ENCODE measurements around the gene ZNF672.

ZNF672 gene

GRCh38 chr1:248844526-248844925, 6.5 kb downstream of the ZNF672 start:
- Histone ChIP-seq H3K4me3 (no peak overlapping the region), H3K9ac (ENCODE audit: insufficient read length) (no peak overlapping the region), H3K36me3 (ENCODE audit: insufficient read depth, low read length) (peaks cover 24% of the 10 kb centered on the region), H3K27ac (no peak overlapping the region), H3K9me3 (ENCODE audit: low read depth, low read length) (no peaks in the 10 kb centered on the region; the same call in 1 of the 2 replicates)
- TF ChIP-seq POLR2AphosphoS5 (IDR thresholded peaks at IDR 0.05; ENCODE audit: borderline replicate concordance, low read depth, low read length), result no peak
- TF ChIP-seq EZH2 (IDR thresholded peaks at IDR 0.05), result no peak
- no peak for TF ChIP-seq FOXP2 (optimal IDR thresholded peaks at IDR 0.05; ENCODE audit: control extremely low read depth, extremely low read length, insufficient read depth)
- no peak for DNase-seq (ENCODE audit: low read depth, low spot score)

GRCh38 chr1:248847181-248847955, 9.3 kb downstream of the ZNF672 start:
- no peaks in the 10 kb centered on the region; the same call in 1 of the 2 replicates for H3K9me3 ChIP-seq (ENCODE audit: low read depth, low read length)
- TF ChIP-seq EZH2 (IDR thresholded peaks at IDR 0.05), result no peak
- no peak for TF ChIP-seq FOXP2 (optimal IDR thresholded peaks at IDR 0.05; ENCODE audit: control extremely low read depth, extremely low read length, insufficient read depth)
- TF ChIP-seq POLR2AphosphoS5 (IDR thresholded peaks at IDR 0.05; ENCODE audit: borderline replicate concordance, low read depth, low read length), result no peak
- H3K4me3 ChIP-seq, result no peak overlapping the region
- H3K9ac ChIP-seq (ENCODE audit: insufficient read length), result no peak overlapping the region
- peaks cover 47% of the 10 kb centered on the region for H3K36me3 ChIP-seq (ENCODE audit: insufficient read depth, low read length)
- no peak for DNase-seq (ENCODE audit: low read depth, low spot score)
- no peak overlapping the region for H3K27ac ChIP-seq

- peaks cover 54% of the 10 kb centered on the region for H3K36me3 ChIP-seq (ENCODE audit: insufficient read depth, low read length)
- no peak overlapping the region for H3K9ac ChIP-seq (ENCODE audit: insufficient read length)
- H3K9me3 ChIP-seq (ENCODE audit: low read depth, low read length), result no peaks in the 10 kb centered on the region; the same call in 1 of the 2 replicates
- no peak for DNase-seq (ENCODE audit: low read depth, low spot score)
- TF ChIP-seq POLR2AphosphoS5 (IDR thresholded peaks at IDR 0.05; ENCODE audit: borderline replicate concordance, low read depth, low read length), result no peak; the same call in 1 of the 2 replicates
- no peak for TF ChIP-seq FOXP2 (optimal IDR thresholded peaks at IDR 0.05; ENCODE audit: control extremely low read depth, extremely low read length, insufficient read depth)
- no peak for TF ChIP-seq EZH2 (IDR thresholded peaks at IDR 0.05)
- no peak overlapping the region for H3K27ac ChIP-seq
- no peak overlapping the region for H3K4me3 ChIP-seq
Observed at GRCh38 chr1:248847956-248848561, 10.0 kb downstream of the ZNF672 start.

GRCh38 chr1:248848602-248849001, 10.6 kb downstream of the ZNF672 start:
- no peak for TF ChIP-seq EZH2 (IDR thresholded peaks at IDR 0.05)
- TF ChIP-seq POLR2AphosphoS5 (IDR thresholded peaks at IDR 0.05; ENCODE audit: borderline replicate concordance, low read depth, low read length), result no peak
- TF ChIP-seq FOXP2 (optimal IDR thresholded peaks at IDR 0.05; ENCODE audit: control extremely low read depth, extremely low read length, insufficient read depth), result no peak
- H3K9me3 ChIP-seq (ENCODE audit: low read depth, low read length), result no peaks in the 10 kb centered on the region; the same call in 1 of the 2 replicates
- H3K9ac ChIP-seq (ENCODE audit: insufficient read length), result no peak overlapping the region
- peaks cover 59% of the 10 kb centered on the region for H3K36me3 ChIP-seq (ENCODE audit: insufficient read depth, low read length)
- H3K4me3 ChIP-seq, result no peak overlapping the region
- no peak for DNase-seq (ENCODE audit: low read depth, low spot score)
- H3K27ac ChIP-seq, result no peak overlapping the region

- no peak overlapping the region for H3K27ac ChIP-seq
- H3K36me3 ChIP-seq (ENCODE audit: insufficient read depth, low read length), result peaks cover 65% of the 10 kb centered on the region
- H3K9ac ChIP-seq (ENCODE audit: insufficient read length), result no peak overlapping the region
- DNase-seq (ENCODE audit: low read depth, low spot score), result no peak
- H3K9me3 ChIP-seq (ENCODE audit: low read depth, low read length), result no peaks in the 10 kb centered on the region; the same call in 1 of the 2 replicates
- TF ChIP-seq FOXP2 (optimal IDR thresholded peaks at IDR 0.05; ENCODE audit: control extremely low read depth, extremely low read length, insufficient read depth) (no peak), POLR2AphosphoS5 (IDR thresholded peaks at IDR 0.05; ENCODE audit: borderline replicate concordance, low read depth, low read length) (no peak)
- no peak overlapping the region for H3K4me3 ChIP-seq
Observed at GRCh38 chr1:248849152-248849551, 11.1 kb downstream of the ZNF672 start.

- H3K36me3 ChIP-seq (ENCODE audit: insufficient read depth, low read length), result peaks cover 70% of the 10 kb centered on the region
- no peak for TF ChIP-seq EZH2 (IDR thresholded peaks at IDR 0.05)
- TF ChIP-seq FOXP2 (optimal IDR thresholded peaks at IDR 0.05; ENCODE audit: control extremely low read depth, extremely low read length, insufficient read depth), result no peak
- no peak for TF ChIP-seq POLR2AphosphoS5 (IDR thresholded peaks at IDR 0.05; ENCODE audit: borderline replicate concordance, low read depth, low read length)
- H3K9ac ChIP-seq (ENCODE audit: insufficient read length), result no peak overlapping the region
- H3K27ac ChIP-seq, result no peak overlapping the region
- no peak for DNase-seq (ENCODE audit: low read depth, low spot score)
- no peaks in the 10 kb centered on the region; the same call in 1 of the 2 replicates for H3K9me3 ChIP-seq (ENCODE audit: low read depth, low read length)
- H3K4me3 ChIP-seq, result no peak overlapping the region
Observed at GRCh38 chr1:248849637-248850036, 11.6 kb downstream of the ZNF672 start.

- no peak overlapping the region for H3K27ac ChIP-seq
- no peaks in the 10 kb centered on the region; the same call in 1 of the 2 replicates for H3K9me3 ChIP-seq (ENCODE audit: low read depth, low read length)
- H3K36me3 ChIP-seq (ENCODE audit: insufficient read depth, low read length), result peaks cover 74% of the 10 kb centered on the region
- no peak overlapping the region for H3K4me3 ChIP-seq
- no peak overlapping the region for H3K9ac ChIP-seq (ENCODE audit: insufficient read length)
- TF ChIP-seq EZH2 (IDR thresholded peaks at IDR 0.05), result no peak
- TF ChIP-seq POLR2AphosphoS5 (IDR thresholded peaks at IDR 0.05; ENCODE audit: borderline replicate concordance, low read depth, low read length), result peak; percentile 25; the same call in 1 of the 2 replicates
- no peak for DNase-seq (ENCODE audit: low read depth, low spot score)
Observed at GRCh38 chr1:248850124-248850523, 12.1 kb downstream of the ZNF672 start.

- no peak overlapping the region for H3K27ac ChIP-seq
- no peak overlapping the region for H3K4me3 ChIP-seq
- TF ChIP-seq FOXP2 (optimal IDR thresholded peaks at IDR 0.05; ENCODE audit: control extremely low read depth, extremely low read length, insufficient read depth) (no peak), EZH2 (IDR thresholded peaks at IDR 0.05) (no peak), POLR2AphosphoS5 (IDR thresholded peaks at IDR 0.05; ENCODE audit: borderline replicate concordance, low read depth, low read length) (no peak)
- H3K9ac ChIP-seq (ENCODE audit: insufficient read length), result no peak overlapping the region
- peaks cover 76% of the 10 kb centered on the region for H3K36me3 ChIP-seq (ENCODE audit: insufficient read depth, low read length)
- DNase-seq (ENCODE audit: low read depth, low spot score), result no peak
- H3K9me3 ChIP-seq (ENCODE audit: low read depth, low read length), result no peaks in the 10 kb centered on the region
Observed at GRCh38 chr1:248850536-248851251, 12.7 kb downstream of the ZNF672 start.

Measured in SK-N-MC (cell line).